Dendritic cell treated with granulocyte-macrophage colony-stimulating factor and Interleukin-4, amounts not matched to agents 40 ng/mL and 50 ng/mL, for 4 days (primary cell): Measurements from ENCODE around the gene GBF1.
"Not testable (repeated sequence)": the region's sequence is repeated elsewhere in the genome, so short reads cannot be mapped to it uniquely, and the experiment has no call there.

Experiments used
- H3K27ac Mint-ChIP-seq: one replicate; pipeline ENCODE4 v1.8.0; 2022; ENCODE audit warnings: mild to moderate bottlenecking, mixed read lengths
- H3K27me3 Mint-ChIP-seq: one replicate; pipeline ENCODE4 v1.8.0; 2022; ENCODE audit warnings: mild to moderate bottlenecking, mixed read lengths
- H3K36me3 Mint-ChIP-seq: one replicate; pipeline ENCODE4 v1.8.0; 2022; ENCODE audit warnings: low read depth, mixed read lengths
- H3K4me1 Mint-ChIP-seq: one replicate; pipeline ENCODE4 v1.8.0; 2022; ENCODE audit warnings: low read depth, mixed read lengths
- H3K4me3 Mint-ChIP-seq: one replicate; pipeline ENCODE4 v1.8.0; 2022; ENCODE audit warnings: mild to moderate bottlenecking, moderate library complexity, mixed read lengths
- H3K9me3 Mint-ChIP-seq: one replicate; pipeline ENCODE4 v1.8.0; 2022; ENCODE audit warnings: mixed read lengths
- intact Hi-C: fragments of 100-400 bp; cut with micrococcal nuclease; formaldehyde crosslinking; loops from one replicate; pipeline ENCODE4 v1.15.0; 2022

Gene GBF1

GRCh38 chr10:102245082-102245931 lies at the start of gene GBF1:
TSS of gene GBF1 (plus strand) at chr10:102245532. CDS start at chr10:102258939, 13,407 bp downstream.
- Mint-ChIP-seq H3K4me1 (peaks cover 46% of the 10 kb centered on the region), H3K27me3 (peaks cover 27% of the 10 kb centered on the region), H3K27ac (peak within 1 kb of the TSS; percentile 89), H3K4me3 (peak within 1 kb of the TSS; percentile 92), H3K36me3 (peaks cover 12% of the 10 kb centered on the region), H3K9me3 (no peaks in the 10 kb centered on the region)
- intact Hi-C loops = loop anchor here (2.0 to 10.0 kb wide), 4 partner anchors 15 to 891 kb away; partner anchors contain the start of genes ACTR1A, BTRC, NOLC1 and SUFU

GRCh38 chr10:102196893-102197292 lies 48.4 kb upstream of the GBF1 start:
- H3K27me3 Mint-ChIP-seq = no peaks in the 10 kb centered on the region
- intact Hi-C loops = no loop called here
- no peaks in the 10 kb centered on the region for H3K36me3 Mint-ChIP-seq
- peaks cover 7% of the 10 kb centered on the region for H3K9me3 Mint-ChIP-seq
- no peak overlapping the region for H3K27ac Mint-ChIP-seq
- H3K4me1 Mint-ChIP-seq = peaks cover 6% of the 10 kb centered on the region
- no peak overlapping the region for H3K4me3 Mint-ChIP-seq

- Mint-ChIP-seq H3K4me1 (peaks cover 12% of the 10 kb centered on the region), H3K27ac (no peak overlapping the region), H3K27me3 (no peaks in the 10 kb centered on the region), H3K36me3 (no peaks in the 10 kb centered on the region), H3K4me3 (no peak overlapping the region), H3K9me3 (no peaks in the 10 kb centered on the region)
- intact Hi-C loops = no loop called here
Measured at GRCh38 chr10:102198027-102198426, 47.3 kb upstream of the GBF1 start.

GRCh38 chr10:102200751-102201640 lies 44.3 kb upstream of the GBF1 start:
- no peak overlapping the region for H3K27ac Mint-ChIP-seq
- no peak overlapping the region for H3K4me3 Mint-ChIP-seq
- intact Hi-C loops = no loop called here
- peaks cover 12% of the 10 kb centered on the region for H3K9me3 Mint-ChIP-seq
- peaks cover 6% of the 10 kb centered on the region for H3K4me1 Mint-ChIP-seq
- H3K27me3 Mint-ChIP-seq = no peaks in the 10 kb centered on the region
- H3K36me3 Mint-ChIP-seq = no peaks in the 10 kb centered on the region

GRCh38 chr10:102202386-102202785 lies 42.9 kb upstream of the GBF1 start:
- Mint-ChIP-seq H3K36me3 (no peaks in the 10 kb centered on the region), H3K9me3 (peaks cover 12% of the 10 kb centered on the region), H3K27ac (no peak overlapping the region), H3K4me1 (peaks cover 6% of the 10 kb centered on the region), H3K4me3 (no peak overlapping the region), H3K27me3 (no peaks in the 10 kb centered on the region)
- intact Hi-C loops = no loop called here

GRCh38 chr10:102208311-102209035 lies 36.9 kb upstream of the GBF1 start:
- peaks cover 3% of the 10 kb centered on the region for H3K4me1 Mint-ChIP-seq
- no peak overlapping the region for H3K4me3 Mint-ChIP-seq
- no peak overlapping the region for H3K27ac Mint-ChIP-seq
- H3K36me3 Mint-ChIP-seq = no peaks in the 10 kb centered on the region
- no peaks in the 10 kb centered on the region for H3K27me3 Mint-ChIP-seq
- intact Hi-C loops = no loop called here
- H3K9me3 Mint-ChIP-seq = peaks cover 12% of the 10 kb centered on the region

- intact Hi-C loops = no loop called here
- H3K27ac Mint-ChIP-seq = no peak overlapping the region
- peaks cover 3% of the 10 kb centered on the region for H3K27me3 Mint-ChIP-seq
- H3K9me3 Mint-ChIP-seq = no peaks in the 10 kb centered on the region
- H3K36me3 Mint-ChIP-seq = no peaks in the 10 kb centered on the region
- no peak overlapping the region for H3K4me3 Mint-ChIP-seq
- peaks cover 8% of the 10 kb centered on the region for H3K4me1 Mint-ChIP-seq
Measured at GRCh38 chr10:102211615-102212299, 33.6 kb upstream of the GBF1 start.

- intact Hi-C loops, H3K9me3 Mint-ChIP-seq, H3K27ac Mint-ChIP-seq, H3K27me3 Mint-ChIP-seq, H3K4me3 Mint-ChIP-seq, H3K36me3 Mint-ChIP-seq, H3K4me1 Mint-ChIP-seq: not testable (repeated sequence)
Measured at GRCh38 chr10:102213599-102213998, 31.7 kb upstream of the GBF1 start.

- Mint-ChIP-seq H3K27ac (no peak overlapping the region), H3K4me3 (no peak overlapping the region), H3K36me3 (no peaks in the 10 kb centered on the region), H3K9me3 (no peaks in the 10 kb centered on the region), H3K27me3 (peaks cover 27% of the 10 kb centered on the region), H3K4me1 (no peaks in the 10 kb centered on the region)
- intact Hi-C loops = no loop called here
Measured at GRCh38 chr10:102219370-102219769, 26.0 kb upstream of the GBF1 start.

- Mint-ChIP-seq H3K4me1 (peaks cover 2% of the 10 kb centered on the region), H3K27me3 (peaks cover 26% of the 10 kb centered on the region), H3K36me3 (no peaks in the 10 kb centered on the region), H3K9me3 (no peaks in the 10 kb centered on the region), H3K27ac (no peak overlapping the region), H3K4me3 (no peak overlapping the region)
- intact Hi-C loops = no loop called here
Measured at GRCh38 chr10:102220612-102221011, 24.7 kb upstream of the GBF1 start.

GRCh38 chr10:102222797-102223196 lies 22.5 kb upstream of the GBF1 start:
- H3K27me3 Mint-ChIP-seq = peaks cover 28% of the 10 kb centered on the region
- intact Hi-C loops = no loop called here
- H3K9me3 Mint-ChIP-seq = no peaks in the 10 kb centered on the region
- H3K4me3 Mint-ChIP-seq = no peak overlapping the region
- peaks cover 24% of the 10 kb centered on the region for H3K4me1 Mint-ChIP-seq
- no peaks in the 10 kb centered on the region for H3K36me3 Mint-ChIP-seq
- H3K27ac Mint-ChIP-seq = no peak overlapping the region

GRCh38 chr10:102225646-102226541 lies 19.4 kb upstream of the GBF1 start, which contains the start of gene ELOVL3:
TSS of gene ELOVL3 (plus strand) at chr10:102226299. CDS start at chr10:102226549, 250 bp downstream.
- H3K36me3 Mint-ChIP-seq = no peaks in the 10 kb centered on the region
- H3K27me3 Mint-ChIP-seq = peaks cover 37% of the 10 kb centered on the region
- H3K4me3 Mint-ChIP-seq = peak within 1 kb of the TSS; percentile 83
- H3K27ac Mint-ChIP-seq = peak within 1 kb of the TSS; percentile 57
- H3K9me3 Mint-ChIP-seq = no peaks in the 10 kb centered on the region
- intact Hi-C loops = loop anchor here (5.0 kb wide), 2 partner anchors 59 to 171 kb away; partner anchors contain the start of gene NFKB2
- peaks cover 41% of the 10 kb centered on the region for H3K4me1 Mint-ChIP-seq
